ENCODE results near the gene G6PC2. TPM values are rescaled to one million over a fixed set of nuclear protein-coding genes. Genes with fewer than 3 reads are reported as not detected.

The G6PC2 gene
- total and polyA plus RNA-seq, 2 donors (not counting 1 experiment from before 2014, with no cell fraction given) = not detected

DNA sequence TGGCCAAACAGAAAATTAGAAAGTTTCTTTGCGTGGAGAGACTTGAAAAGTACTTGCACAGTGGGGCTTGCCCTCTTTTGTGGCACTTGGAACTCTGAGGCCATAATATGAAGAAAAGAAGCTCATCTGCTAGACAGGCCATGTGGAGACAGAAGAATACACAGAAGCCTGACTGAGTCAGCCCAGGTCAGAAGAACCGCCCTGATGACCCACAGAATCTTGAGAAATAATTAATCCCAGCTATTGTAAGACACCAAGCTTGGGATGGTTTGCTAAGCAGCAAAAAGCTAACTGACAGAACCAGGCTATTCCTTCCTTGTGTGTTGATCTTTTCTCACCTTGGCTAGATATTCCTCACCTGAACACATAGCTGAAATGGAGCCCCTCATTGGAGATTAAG lies 33.7 kb downstream of the G6PC2 start:
- Histone ChIP-seq H3K4me2 (replicated peaks; ENCODE audit: low read depth, low read length, poor library complexity, severe bottlenecking) (no peak overlapping the region), H2AFZ (ENCODE audit: insufficient read depth, low read depth, low read length, poor library complexity, severe bottlenecking) (no peak overlapping the region), H3K9me3 (ENCODE audit: control extremely low read depth in 1 of 3, control insufficient read depth in 2 of 3, insufficient read depth in 1 of 3, low read length in 2 of 3) (no peaks in the 10 kb centered on the region), H3K27me3 (replicated peaks in 1 of 4; ENCODE audit: control extremely low read depth in 1 of 4, control insufficient read depth in 3 of 4, insufficient read depth in 4 of 4, low read length in 3 of 4) (no peaks in the 10 kb centered on the region), H3K27ac (ENCODE audit: low read length in 2 of 2) (no peak overlapping the region), H3K4me1 (ENCODE audit: control insufficient read depth in 2 of 2, insufficient read depth in 2 of 2, low read length in 2 of 2) (peaks cover 5 to 7% of the 10 kb centered on the region in 2 donors), H3K36me3 (replicated peaks in 1 of 2; ENCODE audit: control extremely low read depth in 1 of 2, control insufficient read depth in 1 of 2, extremely low read depth in 1 of 2, insufficient read depth in 2 of 2, low read length in 1 of 2) (no peaks in the 10 kb centered on the region), H4K20me1 (ENCODE audit: control insufficient read depth, insufficient read depth, low read length, poor library complexity, severe bottlenecking) (no peaks in the 10 kb centered on the region), H3K4me3 (ENCODE audit: control extremely low read depth in 1 of 5, extremely low read depth in 1 of 5, insufficient read depth in 1 of 5, low read depth in 2 of 5, low read length in 4 of 5) (no peak overlapping the region), H3K9ac (ENCODE audit: low read length) (no peak overlapping the region), H3K79me2 (ENCODE audit: control insufficient read depth, insufficient read depth, low read length) (no peaks in the 10 kb centered on the region)
- Mint-ChIP-seq H3K4me3 (no peak overlapping the region), H3K27ac (no peak overlapping the region), H3K4me1 (peaks cover 5% of the 10 kb centered on the region), H3K27me3 (no peaks in the 10 kb centered on the region), H3K9me3 (ENCODE audit: insufficient read depth) (peaks cover 2% of the 10 kb centered on the region)
- WGBS (ENCODE audit: insufficient coverage) = 100% methylated on average over 2 of the region's 2 CpGs
- intact Hi-C loops (cut with micrococcal nuclease) = no loop called here
- no peak for TF ChIP-seq EZH2 (IDR thresholded peaks at IDR 0.05; ENCODE audit: borderline replicate concordance, insufficient read depth, low read depth, low read length, poor library complexity, severe bottlenecking)
- TF ChIP-seq, protein P1, sequence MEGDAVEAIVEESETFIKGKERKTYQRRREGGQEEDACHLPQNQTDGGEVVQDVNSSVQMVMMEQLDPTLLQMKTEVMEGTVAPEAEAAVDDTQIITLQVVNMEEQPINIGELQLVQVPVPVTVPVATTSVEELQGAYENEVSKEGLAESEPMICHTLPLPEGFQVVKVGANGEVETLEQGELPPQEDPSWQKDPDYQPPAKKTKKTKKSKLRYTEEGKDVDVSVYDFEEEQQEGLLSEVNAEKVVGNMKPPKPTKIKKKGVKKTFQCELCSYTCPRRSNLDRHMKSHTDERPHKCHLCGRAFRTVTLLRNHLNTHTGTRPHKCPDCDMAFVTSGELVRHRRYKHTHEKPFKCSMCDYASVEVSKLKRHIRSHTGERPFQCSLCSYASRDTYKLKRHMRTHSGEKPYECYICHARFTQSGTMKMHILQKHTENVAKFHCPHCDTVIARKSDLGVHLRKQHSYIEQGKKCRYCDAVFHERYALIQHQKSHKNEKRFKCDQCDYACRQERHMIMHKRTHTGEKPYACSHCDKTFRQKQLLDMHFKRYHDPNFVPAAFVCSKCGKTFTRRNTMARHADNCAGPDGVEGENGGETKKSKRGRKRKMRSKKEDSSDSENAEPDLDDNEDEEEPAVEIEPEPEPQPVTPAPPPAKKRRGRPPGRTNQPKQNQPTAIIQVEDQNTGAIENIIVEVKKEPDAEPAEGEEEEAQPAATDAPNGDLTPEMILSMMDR (IDR thresholded peaks at IDR 0.05) = no peak
- POLR2A ChIA-PET = no interaction called here
- CTCF ChIA-PET = no interaction called here
- DNase-seq = no peak
- no peak for ATAC-seq (ENCODE audit: low read depth)

DNA sequence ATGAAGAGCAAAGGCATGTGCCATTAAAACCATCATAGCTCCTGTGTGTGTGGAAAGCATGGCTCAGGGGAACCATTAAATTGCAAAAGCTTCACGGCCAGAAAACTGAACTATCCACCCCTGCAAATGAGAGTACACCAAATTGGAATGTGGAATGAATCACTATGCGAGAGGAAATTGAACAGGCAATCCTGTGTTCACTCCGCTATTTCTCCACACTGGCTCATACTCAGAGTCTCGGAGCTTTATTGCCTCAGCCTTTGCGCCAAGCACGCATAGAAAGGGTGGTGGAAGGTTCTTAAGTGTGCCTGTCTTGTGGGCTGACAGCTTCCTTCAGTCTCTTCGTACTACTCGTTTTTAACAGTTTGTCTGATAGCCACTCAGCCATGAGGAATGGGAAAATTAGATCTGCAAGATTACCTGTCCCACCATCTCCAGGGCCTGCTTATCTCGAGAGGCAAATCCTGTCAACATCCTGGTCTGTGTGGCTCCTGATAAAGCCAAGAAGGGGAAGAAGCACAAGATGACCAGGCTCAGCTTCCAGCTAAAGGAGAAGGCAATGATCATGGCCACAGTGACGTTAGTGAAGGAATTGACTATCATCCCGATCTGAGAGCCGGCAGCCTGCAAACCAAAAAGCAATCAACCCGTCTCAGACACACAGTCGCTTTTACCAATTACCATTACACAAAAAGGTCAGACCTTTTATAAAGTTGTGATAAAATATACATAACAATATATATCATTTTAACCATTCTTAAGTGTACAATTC lies 34.9 kb downstream of the G6PC2 start:
- no peak for DNase-seq
- CTCF ChIA-PET = interaction anchor here (1.1 kb wide), 1 partner anchor 13 kb away, joined by 3 read pairs; no protein-coding TSS in a partner anchor
- Histone ChIP-seq H4K20me1 (ENCODE audit: control insufficient read depth, insufficient read depth, low read length, poor library complexity, severe bottlenecking) (no peaks in the 10 kb centered on the region), H3K79me2 (ENCODE audit: control insufficient read depth, insufficient read depth, low read length) (no peaks in the 10 kb centered on the region), H3K9ac (ENCODE audit: low read length) (no peak overlapping the region), H3K27me3 (replicated peaks in 1 of 4; ENCODE audit: control extremely low read depth in 1 of 4, control insufficient read depth in 3 of 4, insufficient read depth in 4 of 4, low read length in 3 of 4) (no peaks in the 10 kb centered on the region), H3K9me3 (ENCODE audit: control extremely low read depth in 1 of 3, control insufficient read depth in 2 of 3, insufficient read depth in 1 of 3, low read length in 2 of 3) (no peaks in the 10 kb centered on the region), H2AFZ (ENCODE audit: insufficient read depth, low read depth, low read length, poor library complexity, severe bottlenecking) (no peak overlapping the region), H3K4me2 (replicated peaks; ENCODE audit: low read depth, low read length, poor library complexity, severe bottlenecking) (no peak overlapping the region), H3K4me3 (ENCODE audit: control extremely low read depth in 1 of 5, extremely low read depth in 1 of 5, insufficient read depth in 1 of 5, low read depth in 2 of 5, low read length in 4 of 5) (no peak overlapping the region), H3K4me1 (ENCODE audit: control insufficient read depth in 2 of 2, insufficient read depth in 2 of 2, low read length in 2 of 2) (no peaks in the 10 kb centered on the region), H3K36me3 (replicated peaks in 1 of 2; ENCODE audit: control extremely low read depth in 1 of 2, control insufficient read depth in 1 of 2, extremely low read depth in 1 of 2, insufficient read depth in 2 of 2, low read length in 1 of 2) (no peaks in the 10 kb centered on the region), H3K27ac (ENCODE audit: low read length in 2 of 2) (no peak overlapping the region)
- Mint-ChIP-seq H3K4me3 (no peak overlapping the region), H3K27ac (no peak overlapping the region), H3K27me3 (no peaks in the 10 kb centered on the region), H3K9me3 (ENCODE audit: insufficient read depth) (peaks cover 2% of the 10 kb centered on the region), H3K4me1 (no peaks in the 10 kb centered on the region)
- 60% methylated on average over 8 of the region's 14 CpGs for WGBS (ENCODE audit: insufficient coverage)
- ATAC-seq (ENCODE audit: low read depth) = no peak
- intact Hi-C loops (cut with micrococcal nuclease) = no loop called here
- no peak for TF ChIP-seq EZH2 (IDR thresholded peaks at IDR 0.05; ENCODE audit: borderline replicate concordance, insufficient read depth, low read depth, low read length, poor library complexity, severe bottlenecking)
- TF ChIP-seq, protein P1 (IDR thresholded peaks at IDR 0.05) = no peak
- POLR2A ChIA-PET = no interaction called here
